Measurements from ENCODE around the gene SERPIND1.

The SERPIND1 gene

GRCh38 chr22:20794650-20795413 is 20.9 kb downstream of the SERPIND1 start:
- no peak for DNase-seq (ENCODE audit: low read depth)
- TF ChIP-seq POLR2A (IDR thresholded peaks at IDR 0.05; ENCODE audit: extremely low read depth, insufficient read length) (no peak), MAX (IDR thresholded peaks at IDR 0.05; ENCODE audit: low read depth, low read length) (no peak), CTCF (IDR thresholded peaks at IDR 0.05; ENCODE audit: low read depth, low read length) (no peak), MYC (IDR thresholded peaks at IDR 0.05; ENCODE audit: low read depth, low read length) (no peak)

GRCh38 chr22:20796731-20797130 is 22.8 kb downstream of the SERPIND1 start:
- no peak overlapping the region for H3K4me3 ChIP-seq (ENCODE audit: low read depth, low read length)
- DNase-seq (ENCODE audit: low read depth): no peak
- TF ChIP-seq CTCF (IDR thresholded peaks at IDR 0.05; ENCODE audit: low read depth, low read length) (no peak), POLR2A (IDR thresholded peaks at IDR 0.05; ENCODE audit: extremely low read depth, insufficient read length) (no peak), MAX (IDR thresholded peaks at IDR 0.05; ENCODE audit: low read depth, low read length) (no peak), MYC (IDR thresholded peaks at IDR 0.05; ENCODE audit: low read depth, low read length) (no peak)

More at GRCh38 chr22:20794650-20795413, 20.9 kb downstream of the SERPIND1 start:
- no peak overlapping the region for H3K4me3 ChIP-seq (ENCODE audit: low read depth, low read length)

GRCh38 chr22:20798218-20798617 is 24.3 kb downstream of the SERPIND1 start:
- no peak overlapping the region for H3K4me3 ChIP-seq (ENCODE audit: low read depth, low read length)
- DNase-seq (ENCODE audit: low read depth): no peak
- TF ChIP-seq CTCF (IDR thresholded peaks at IDR 0.05; ENCODE audit: low read depth, low read length) (no peak), MAX (IDR thresholded peaks at IDR 0.05; ENCODE audit: low read depth, low read length) (no peak), POLR2A (IDR thresholded peaks at IDR 0.05; ENCODE audit: extremely low read depth, insufficient read length) (no peak), MYC (IDR thresholded peaks at IDR 0.05; ENCODE audit: low read depth, low read length) (no peak)

- H3K4me3 ChIP-seq (ENCODE audit: low read depth, low read length): no peak overlapping the region
- TF ChIP-seq MAX (IDR thresholded peaks at IDR 0.05; ENCODE audit: low read depth, low read length): no peak
- TF ChIP-seq CTCF (IDR thresholded peaks at IDR 0.05; ENCODE audit: low read depth, low read length): no peak
- no peak for TF ChIP-seq POLR2A (IDR thresholded peaks at IDR 0.05; ENCODE audit: extremely low read depth, insufficient read length)
- TF ChIP-seq MYC (IDR thresholded peaks at IDR 0.05; ENCODE audit: low read depth, low read length): no peak
- DNase-seq (ENCODE audit: low read depth): no peak
Measured at GRCh38 chr22:20798974-20799373, 25.1 kb downstream of the SERPIND1 start.

GRCh38 chr22:20799449-20799848 is 25.5 kb downstream of the SERPIND1 start:
- no peak for DNase-seq (ENCODE audit: low read depth)
- no peak overlapping the region for H3K4me3 ChIP-seq (ENCODE audit: low read depth, low read length)
- no peak for TF ChIP-seq MYC (IDR thresholded peaks at IDR 0.05; ENCODE audit: low read depth, low read length)
- TF ChIP-seq POLR2A (IDR thresholded peaks at IDR 0.05; ENCODE audit: extremely low read depth, insufficient read length): no peak
- TF ChIP-seq CTCF (IDR thresholded peaks at IDR 0.05; ENCODE audit: low read depth, low read length): no peak
- TF ChIP-seq MAX (IDR thresholded peaks at IDR 0.05; ENCODE audit: low read depth, low read length): no peak

All from NB4 (cell line).